ENCODE measurements around the gene CCDC102A. TPM values are rescaled to one million over a fixed set of nuclear protein-coding genes. Genes with fewer than 3 reads are reported as not detected.
A peak's percentile ranks its signal among the peaks of the same experiment; 100 is the strongest.

CCDC102A gene
- total and polyA plus RNA-seq, 2 of the 13 experiments (the other 11 are each of a cell fraction or from before 2014, with no cell fraction given) = 2.1 to 2.8 TPM

GRCh38 chr16:57535680-57536305, 578 bp downstream of the CCDC102A start (continued):
- no peak for TF ChIP-seq ZNF318 (CRISPR knock-in tag; IDR thresholded peaks at IDR 0.05)
- TF ChIP-seq PHF20 (CRISPR knock-in tag; IDR thresholded peaks at IDR 0.05) = no peak
- peak; percentile 5; the same call in 1 of the 2 replicates for TF ChIP-seq NFKB2 (CRISPR knock-in tag; IDR thresholded peaks at IDR 0.05; ENCODE audit: borderline replicate concordance)
- 0 out of 2 replicates have a peak, but pooled peaks have one; percentile 10 for TF ChIP-seq ZIK1 (CRISPR knock-in tag; IDR thresholded peaks at IDR 0.05; ENCODE audit: borderline replicate concordance, low read depth)
- TF ChIP-seq ZNF569 (CRISPR knock-in tag; IDR thresholded peaks at IDR 0.05; ENCODE audit: borderline replicate concordance) = no peak
- TF ChIP-seq RXRA (CRISPR knock-in tag; IDR thresholded peaks at IDR 0.05) = 0 out of 2 replicates have a peak, but pooled peaks have one; percentile 3
- no peak for TF ChIP-seq ZNF616 (CRISPR knock-in tag; IDR thresholded peaks at IDR 0.05; ENCODE audit: low read depth)
- TF ChIP-seq TRIM22 (IDR thresholded peaks at IDR 0.05) = no peak
- TF ChIP-seq ZZZ3 (CRISPR knock-in tag; IDR thresholded peaks at IDR 0.05; ENCODE audit: borderline replicate concordance) = 0 out of 2 replicates have a peak, but pooled peaks have one; percentile 50
- TF ChIP-seq TFDP1 (CRISPR knock-in tag; IDR thresholded peaks at IDR 0.05; ENCODE audit: borderline replicate concordance) = peak; percentile 71; the same call in 1 of the 2 replicates
- no peak for TF ChIP-seq ZNF660 (CRISPR knock-in tag; IDR thresholded peaks at IDR 0.05; ENCODE audit: borderline replicate concordance, low read depth)
- TF ChIP-seq MLXIP (CRISPR knock-in tag; IDR thresholded peaks at IDR 0.05; ENCODE audit: borderline replicate concordance) = no peak
- TF ChIP-seq KLF16 (CRISPR knock-in tag; IDR thresholded peaks at IDR 0.05) = 0 out of 4 replicates have a peak, but pooled peaks of 1 of the 2 experiments have one; percentile 9

All from HepG2 (cell line).